OCI-LY3 (cell line): ENCODE results near the gene VPS72.

ENCODE experiments used
- H2AFZ ChIP-seq: fragments of 200-600, 300-600 bp; shearing (Covaris generic); 2 replicates; pipeline ENCODE4 v1.6.0; 2014; ENCODE audit warnings: antibody characterized with exemption, low read depth, low read length
- H3K27ac ChIP-seq: fragments of 200-600, 300-600 bp; sonication (generic); 2 replicates; pipeline ENCODE4 v1.5.1; 2014; ENCODE audit warnings: mild to moderate bottlenecking, low read length, moderate library complexity, mixed read lengths
- H3K27me3 ChIP-seq: fragments of 200-600, 300-600 bp; sonication (generic); 2 replicates; pipeline ENCODE4 v1.6.1; 2014; ENCODE audit warnings: low read depth, low read length, mixed read lengths
- H3K36me3 ChIP-seq: fragments of 200-600, 300-600 bp; sonication (generic); replicated peaks from 2 replicates; pipeline ENCODE3; 2014; ENCODE audit warnings: low read depth, low read length, mixed read lengths
- H3K4me1 ChIP-seq: fragments of 300-600, 200-600 bp; sonication (generic); 2 replicates; pipeline ENCODE4 v1.6.1; 2014; ENCODE audit warnings: low read length, mixed read lengths
- H3K4me2 ChIP-seq: fragments of 200-600, 300-600 bp; sonication (generic); 2 replicates; pipeline ENCODE4 v1.6.1; 2014; ENCODE audit warnings: low read length, mixed read lengths
- H3K4me3 ChIP-seq: fragments of 300-600, 200-600 bp; sonication (generic); 2 replicates; pipeline ENCODE4 v1.5.1; 2014; ENCODE audit warnings: antibody characterized with exemption, mild to moderate bottlenecking, low read length, moderate library complexity
- H3K79me2 ChIP-seq: fragments of 300-600, 200-600 bp; shearing (Covaris generic); 2 replicates; pipeline ENCODE4 v1.6.1; 2014; ENCODE audit warnings: mild to moderate bottlenecking, low read length, mixed read lengths
- H3K9ac ChIP-seq: fragments of 300-600, 200-600 bp; shearing (Covaris generic); 2 replicates; pipeline ENCODE4 v1.6.0; 2014; ENCODE audit warnings: mild to moderate bottlenecking, low read length, moderate library complexity
- H3K9me3 ChIP-seq: fragments of 200-600, 300-600 bp; shearing (Covaris generic); 2 replicates; pipeline ENCODE4 v1.6.1; 2014; ENCODE audit warnings: low read length, mixed read lengths; ENCODE audit not compliant: insufficient read depth
- H4K20me1 ChIP-seq: fragments of 200-600, 300-600 bp; sonication (generic); 2 replicates; pipeline ENCODE4 v1.6.1; 2016; ENCODE audit warnings: low read length, mixed read lengths; ENCODE audit not compliant: insufficient read depth
- EZH2phosphoT487 ChIP-seq: fragments of 200-600 bp; shearing (Covaris generic); IDR thresholded peaks from 2 replicates; pipeline ENCODE4 v1.6.1; 2018; ENCODE audit warnings: antibody characterized with exemption, mixed run types, low read depth
- TF ChIP-seq, protein P1 (sequence below): fragments of 200-600, 300-600 bp; sonication (generic); IDR thresholded peaks from 2 replicates; pipeline ENCODE4 v1.5.1; 2014; ENCODE audit warnings: antibody characterized with exemption, low read length, low read depth

Gene VPS72

DNA sequence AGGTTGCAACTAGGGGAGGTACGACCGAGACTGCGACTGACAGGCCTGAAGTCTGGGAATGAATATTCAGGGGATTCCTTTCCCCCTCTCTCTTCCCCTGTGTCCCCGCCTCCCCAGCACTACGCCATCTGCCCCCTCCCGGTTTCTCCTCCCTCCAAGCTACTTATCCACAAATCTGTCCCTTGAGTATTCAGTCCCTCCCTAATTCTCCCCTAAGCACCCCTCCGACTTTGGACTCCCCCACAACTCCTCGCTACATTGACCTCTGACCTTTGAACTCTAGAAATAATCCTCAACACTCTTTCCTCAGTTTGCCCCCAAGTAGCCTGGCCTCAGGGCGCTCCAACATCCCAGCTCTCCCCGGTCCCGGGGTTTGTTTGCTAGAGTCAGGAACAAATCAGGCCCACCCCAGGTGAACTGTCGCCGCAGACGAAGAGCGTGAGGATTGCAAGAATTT is 24.7 kb downstream of the VPS72 start:
- Histone ChIP-seq H2AFZ (peak overlapping the region; percentile 97), H3K4me1 (peaks cover 17% of the 10 kb centered on the region), H3K36me3 (peaks cover 12% of the 10 kb centered on the region), H4K20me1 (no peaks in the 10 kb centered on the region), H3K4me3 (peak overlapping the region; percentile 95), H3K9me3 (no peaks in the 10 kb centered on the region), H3K4me2 (peak overlapping the region; percentile 96), H3K79me2 (peaks cover 26% of the 10 kb centered on the region), H3K9ac (peak overlapping the region; percentile 88), H3K27ac (peak overlapping the region; percentile 50), H3K27me3 (no peaks in the 10 kb centered on the region)
- TF ChIP-seq, protein P1, sequence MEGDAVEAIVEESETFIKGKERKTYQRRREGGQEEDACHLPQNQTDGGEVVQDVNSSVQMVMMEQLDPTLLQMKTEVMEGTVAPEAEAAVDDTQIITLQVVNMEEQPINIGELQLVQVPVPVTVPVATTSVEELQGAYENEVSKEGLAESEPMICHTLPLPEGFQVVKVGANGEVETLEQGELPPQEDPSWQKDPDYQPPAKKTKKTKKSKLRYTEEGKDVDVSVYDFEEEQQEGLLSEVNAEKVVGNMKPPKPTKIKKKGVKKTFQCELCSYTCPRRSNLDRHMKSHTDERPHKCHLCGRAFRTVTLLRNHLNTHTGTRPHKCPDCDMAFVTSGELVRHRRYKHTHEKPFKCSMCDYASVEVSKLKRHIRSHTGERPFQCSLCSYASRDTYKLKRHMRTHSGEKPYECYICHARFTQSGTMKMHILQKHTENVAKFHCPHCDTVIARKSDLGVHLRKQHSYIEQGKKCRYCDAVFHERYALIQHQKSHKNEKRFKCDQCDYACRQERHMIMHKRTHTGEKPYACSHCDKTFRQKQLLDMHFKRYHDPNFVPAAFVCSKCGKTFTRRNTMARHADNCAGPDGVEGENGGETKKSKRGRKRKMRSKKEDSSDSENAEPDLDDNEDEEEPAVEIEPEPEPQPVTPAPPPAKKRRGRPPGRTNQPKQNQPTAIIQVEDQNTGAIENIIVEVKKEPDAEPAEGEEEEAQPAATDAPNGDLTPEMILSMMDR, result no peak
- TF ChIP-seq EZH2phosphoT487, result no peak

DNA sequence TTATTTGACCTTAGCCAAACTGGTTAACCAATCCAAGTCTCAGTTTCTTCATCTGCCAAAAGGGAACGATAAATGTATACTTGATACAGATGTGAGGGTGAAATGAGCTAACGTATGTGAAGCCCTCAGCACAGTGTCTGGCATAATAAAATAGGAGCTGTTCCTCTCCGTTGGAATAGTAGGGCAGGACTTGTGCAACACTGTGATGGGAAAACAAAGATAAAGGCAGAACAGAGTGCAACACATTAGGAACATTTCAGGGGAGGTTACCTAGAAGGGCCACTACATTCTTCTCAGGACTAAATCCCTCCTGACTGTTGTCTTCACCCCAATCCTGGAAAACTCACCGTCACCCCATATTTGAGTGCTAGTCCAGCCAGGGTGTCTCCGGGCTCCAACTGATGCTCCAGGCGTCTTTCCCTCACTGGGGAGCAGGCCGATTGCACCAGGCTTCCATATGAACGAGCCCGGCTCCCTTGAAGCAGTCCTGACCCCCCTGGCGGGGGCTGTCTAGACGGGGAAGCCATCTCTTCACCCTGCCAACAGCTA is 25.2 kb downstream of the VPS72 start:
- Histone ChIP-seq H3K4me3 (peak overlapping the region; percentile 95), H3K36me3 (peaks cover 10% of the 10 kb centered on the region), H2AFZ (peak overlapping the region; percentile 97), H3K9me3 (no peaks in the 10 kb centered on the region), H4K20me1 (no peaks in the 10 kb centered on the region), H3K4me1 (peaks cover 18% of the 10 kb centered on the region), H3K27ac (no peak overlapping the region), H3K79me2 (peaks cover 26% of the 10 kb centered on the region), H3K9ac (peak overlapping the region; percentile 88), H3K4me2 (peak overlapping the region; percentile 96), H3K27me3 (no peaks in the 10 kb centered on the region)
- TF ChIP-seq, protein P1, result no peak
- TF ChIP-seq EZH2phosphoT487, result no peak

DNA sequence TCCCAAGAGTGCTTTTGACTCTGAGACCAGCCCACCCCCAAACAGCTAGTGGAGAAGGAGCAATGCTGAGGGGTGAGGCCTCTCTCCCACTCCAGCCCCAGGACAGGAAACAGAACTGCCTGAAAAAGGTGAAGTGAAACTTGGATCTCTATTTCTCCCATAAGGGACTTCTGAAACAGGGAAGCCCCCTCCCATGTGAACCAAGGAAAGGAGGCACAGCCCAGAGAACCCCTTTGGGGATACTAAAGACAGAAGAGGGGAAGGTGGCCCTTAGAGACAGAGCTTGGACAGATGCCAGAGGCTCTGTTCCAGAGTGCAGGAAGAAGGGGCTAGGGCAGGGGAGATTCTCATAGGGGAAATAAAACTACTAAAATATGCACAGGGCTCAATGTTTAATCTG is 30.6 kb downstream of the VPS72 start:
- H2AFZ ChIP-seq, result no peak overlapping the region
- H4K20me1 ChIP-seq, result no peaks in the 10 kb centered on the region
- H3K9ac ChIP-seq, result no peak overlapping the region
- no peak overlapping the region for H3K4me2 ChIP-seq
- peaks cover 28% of the 10 kb centered on the region for H3K4me1 ChIP-seq
- no peaks in the 10 kb centered on the region for H3K27me3 ChIP-seq
- peaks cover 8% of the 10 kb centered on the region for H3K36me3 ChIP-seq
- TF ChIP-seq, protein P1, result no peak
- TF ChIP-seq EZH2phosphoT487, result no peak
- no peak overlapping the region for H3K27ac ChIP-seq
- H3K79me2 ChIP-seq, result no peaks in the 10 kb centered on the region
- no peak overlapping the region for H3K4me3 ChIP-seq
- H3K9me3 ChIP-seq, result no peaks in the 10 kb centered on the region

- Histone ChIP-seq H3K9ac (no peak overlapping the region), H3K4me2 (no peak overlapping the region), H3K9me3 (no peaks in the 10 kb centered on the region), H3K36me3 (peaks cover 8% of the 10 kb centered on the region), H4K20me1 (no peaks in the 10 kb centered on the region), H3K4me3 (no peak overlapping the region), H3K4me1 (peaks cover 27% of the 10 kb centered on the region), H2AFZ (no peak overlapping the region), H3K27me3 (no peaks in the 10 kb centered on the region), H3K27ac (no peak overlapping the region), H3K79me2 (no peaks in the 10 kb centered on the region)
- TF ChIP-seq, protein P1, result no peak
- no peak for TF ChIP-seq EZH2phosphoT487
Observed at GRCh38 chr1:151158751-151159251, 31.2 kb downstream of the VPS72 start.
